Stimulated activated CD8-positive, alpha-beta memory T cell treated with anti-CD3 and anti-CD28 coated beads, Interleukin-12 subunit alpha, Interleukin-12 subunit beta, amount 100 ng/mL, for 24 hours (primary cell): Measurements from ENCODE around the gene SLC44A1.

ENCODE experiments used
- DNase-seq: peaks from one replicate; pipeline ENCODE4 v3.0.0-alpha.2; 2020; ENCODE audit errors: extremely low read depth

Gene SLC44A1

GRCh38 chr9:105431424-105432246 lies 187.2 kb downstream of the SLC44A1 start:
- no peak for DNase-seq

GRCh38 chr9:105432247-105432842 lies 187.9 kb downstream of the SLC44A1 start:
- no peak for DNase-seq

- DNase-seq: no peak
Measured at GRCh38 chr9:105435453-105435852, 191.0 kb downstream of the SLC44A1 start.

- DNase-seq: no peak
Measured at GRCh38 chr9:105436783-105437182, 192.3 kb downstream of the SLC44A1 start.

- DNase-seq: no peak
Measured at GRCh38 chr9:105437704-105438103, 193.3 kb downstream of the SLC44A1 start.

GRCh38 chr9:105438141-105438806 lies 193.8 kb downstream of the SLC44A1 start:
- no peak for DNase-seq

- DNase-seq: no peak
Measured at GRCh38 chr9:105439428-105439827, 195.0 kb downstream of the SLC44A1 start.

- DNase-seq: no peak
Measured at GRCh38 chr9:105441616-105442160, 197.2 kb downstream of the SLC44A1 start.

GRCh38 chr9:105443121-105443520 lies 198.7 kb downstream of the SLC44A1 start:
- DNase-seq: no peak

GRCh38 chr9:105444130-105444529 lies 199.7 kb downstream of the SLC44A1 start:
- DNase-seq: no peak

GRCh38 chr9:105445203-105445881 lies 200.9 kb downstream of the SLC44A1 start:
- no peak for DNase-seq

- no peak for DNase-seq
Measured at GRCh38 chr9:105447386-105447813, 202.9 kb downstream of the SLC44A1 start.

- peak; percentile 59 for DNase-seq
Measured at GRCh38 chr9:105447814-105448812, 203.7 kb downstream of the SLC44A1 start, which contains the start of gene FSD1L. Gene FSD1L, plus strand, starts transcription at chr9:105448034. Its CDS starts 187 bp downstream, at chr9:105448221.

GRCh38 chr9:105449081-105449480 lies 204.6 kb downstream of the SLC44A1 start:
- no peak for DNase-seq

- DNase-seq: no peak
Measured at GRCh38 chr9:105452185-105452584, 207.7 kb downstream of the SLC44A1 start.

GRCh38 chr9:105455836-105456475 lies 211.5 kb downstream of the SLC44A1 start:
- no peak for DNase-seq

GRCh38 chr9:105457560-105458294 lies 213.3 kb downstream of the SLC44A1 start:
- DNase-seq: no peak

GRCh38 chr9:105458404-105458803 lies 214.0 kb downstream of the SLC44A1 start:
- DNase-seq: no peak

- no peak for DNase-seq
Measured at GRCh38 chr9:105459336-105459735, 214.9 kb downstream of the SLC44A1 start.
